RWPE1 (cell line): Measurements from ENCODE around the gene CAMKK1.

Experiments used
- CTCF ChIA-PET: fragments of 350-600 bp; sonication (Branson Sonifier 250); formaldehyde crosslinking; extraction: SDS; loops from one replicate; lab custom pipeline; 2021; lab: Yijun Ruan, JAX
- POLR2A ChIA-PET: fragments of 400-600 bp; formaldehyde crosslinking; extraction: SDS; loops from one replicate; lab custom pipeline; 2020; ENCODE audit warnings: antibody characterized with exemption; ENCODE audit not compliant: low non-redundant PET; lab: Yijun Ruan, JAX
- DNase-seq: peaks from one replicate; pipeline ENCODE4 v3.0.0; 2012; ENCODE audit warnings: low spot score
- H3K27ac ChIP-seq: fragments of 450-650 bp; 2 replicates; pipeline ENCODE4 v1.5.1; 2017
- CTCF ChIP-seq: fragments of 450-650 bp; conservative IDR thresholded peaks from 2 replicates; pipeline ENCODE4 v1.5.1; 2017; ENCODE audit warnings: low read depth, mild to moderate bottlenecking

CAMKK1 gene

GRCh38 chr17:3826191-3826590, 66.7 kb downstream of the CAMKK1 start:
- CTCF ChIA-PET, result interaction anchor here (0.6 to 2.7 kb wide), 5 partner anchors 18 to 133 kb away, joined by 3 to 9 read pairs (median 3); no protein-coding TSS in a partner anchor
- H3K27ac ChIP-seq, result no peak overlapping the region
- TF ChIP-seq CTCF, result no peak
- no peak for DNase-seq
- POLR2A ChIA-PET, result no interaction called here

GRCh38 chr17:3821101-3821500, 71.8 kb downstream of the CAMKK1 start:
- ChIA-PET POLR2A (no interaction called here), CTCF (interaction anchor here (0.8 kb wide), 1 partner anchor 92 kb away, joined by 5 read pairs; no protein-coding TSS in a partner anchor)
- DNase-seq, result no peak
- no peak for TF ChIP-seq CTCF
- H3K27ac ChIP-seq, result no peak overlapping the region

- POLR2A ChIA-PET, result no interaction called here
- no peak overlapping the region for H3K27ac ChIP-seq
- CTCF ChIA-PET, result interaction anchor here (3.3 kb wide), 1 partner anchor 81 kb away, joined by 10 read pairs; no protein-coding TSS in a partner anchor
- no peak for TF ChIP-seq CTCF
- no peak for DNase-seq
Observed at GRCh38 chr17:3818786-3819185, 74.1 kb downstream of the CAMKK1 start.

GRCh38 chr17:3817851-3818605, 74.8 kb downstream of the CAMKK1 start:
- no peak for TF ChIP-seq CTCF
- H3K27ac ChIP-seq, result no peak overlapping the region
- DNase-seq, result no peak
- ChIA-PET POLR2A (no interaction called here), CTCF (interaction anchor here (0.6 to 3.3 kb wide), 3 partner anchors 11 to 85 kb away, joined by 3 to 10 read pairs (median 3); no protein-coding TSS in a partner anchor)

GRCh38 chr17:3815925-3816324, 76.9 kb downstream of the CAMKK1 start:
- no peak overlapping the region for H3K27ac ChIP-seq
- POLR2A ChIA-PET, result interaction anchor here (0.6 kb wide), 1 partner anchor 51 kb away, joined by 5 read pairs; no protein-coding TSS in a partner anchor
- TF ChIP-seq CTCF, result no peak
- CTCF ChIA-PET, result interaction anchor here (1.2 to 3.3 kb wide), 2 partner anchors 28 to 78 kb away, joined by 4 to 10 read pairs; no protein-coding TSS in a partner anchor
- DNase-seq, result no peak

- POLR2A ChIA-PET, result no interaction called here
- no peak for TF ChIP-seq CTCF
- no peak for DNase-seq
- H3K27ac ChIP-seq, result no peak overlapping the region
- CTCF ChIA-PET, result interaction anchor here (1.2 kb wide), 1 partner anchor 78 kb away, joined by 6 read pairs; no protein-coding TSS in a partner anchor
Observed at GRCh38 chr17:3815122-3815521, 77.7 kb downstream of the CAMKK1 start.
